Anterior cingulate cortex (tissue), 58 donors: Measurements from ENCODE around the gene FBXL19.

Experiments
- DNase-seq, 58 donors: peaks; one replicate each; lab custom pipeline; 2025; lab: John Stamatoyannopoulos, UW

Gene FBXL19

GRCh38 chr16:30958175-30959079 is 35.1 kb downstream of the FBXL19 start:
- DNase-seq = peak in 25 of 58 donors; percentile 46 to 76 (median 63)

GRCh38 chr16:30961384-30961783 is 38.0 kb downstream of the FBXL19 start:
- DNase-seq = no peak

GRCh38 chr16:30963925-30964511 is 40.6 kb downstream of the FBXL19 start:
- no peak for DNase-seq

- no peak for DNase-seq
These were observed 41.3 kb downstream of the FBXL19 start for GRCh38 chr16:30964574-30965226.

GRCh38 chr16:30965436-30965835 is 42.1 kb downstream of the FBXL19 start:
- DNase-seq = no peak

- DNase-seq = no peak
These were observed 42.8 kb downstream of the FBXL19 start for GRCh38 chr16:30966033-30966619.

- DNase-seq = no peak
These were observed 44.4 kb downstream of the FBXL19 start for GRCh38 chr16:30967795-30968194.

- DNase-seq = no peak
These were observed 46.0 kb downstream of the FBXL19 start for GRCh38 chr16:30969246-30969842.

- DNase-seq = no peak
These were observed 47.9 kb downstream of the FBXL19 start for GRCh38 chr16:30971298-30971697.

GRCh38 chr16:30972872-30973271 is 49.5 kb downstream of the FBXL19 start:
- no peak for DNase-seq

GRCh38 chr16:30974348-30974747 is 51.0 kb downstream of the FBXL19 start:
- no peak for DNase-seq

- DNase-seq = no peak
These were observed 53.1 kb downstream of the FBXL19 start for GRCh38 chr16:30976486-30976885.

- DNase-seq = no peak
These were observed 54.1 kb downstream of the FBXL19 start for GRCh38 chr16:30977502-30977901.

GRCh38 chr16:30979170-30980022 is 56.0 kb downstream of the FBXL19 start:
- no peak for DNase-seq

- no peak for DNase-seq
These were observed 56.6 kb downstream of the FBXL19 start for GRCh38 chr16:30980023-30980371.

GRCh38 chr16:30980434-30980833 is 57.1 kb downstream of the FBXL19 start:
- no peak for DNase-seq

GRCh38 chr16:30980959-30981358 is 57.6 kb downstream of the FBXL19 start:
- no peak for DNase-seq

GRCh38 chr16:30982548-30983288 is 59.3 kb downstream of the FBXL19 start:
- DNase-seq = no peak

GRCh38 chr16:30983289-30983889 is 60.0 kb downstream of the FBXL19 start:
- no peak for DNase-seq
